Endothelial cell of umbilical vein (primary cell): ENCODE results near the gene OTULIN.

Experiments used
- EZH2 ChIP-seq: IDR thresholded peaks from 2 replicates; pipeline ENCODE4 v1.6.1; 2012; ENCODE audit warnings: borderline replicate concordance, low read depth, mild to moderate bottlenecking, moderate library complexity, low read length, inconsistent platforms; ENCODE audit not compliant: severe bottlenecking
- MYC ChIP-seq: IDR thresholded peaks from one replicate; pipeline ENCODE4 v1.6.1; 2011; ENCODE audit warnings: mild to moderate bottlenecking, low read depth, low read length
- POLR2A ChIP-seq: IDR thresholded peaks from 2 replicates; pipeline ENCODE4 v1.6.1; 2012; ENCODE audit warnings: low read depth, mild to moderate bottlenecking, control low read depth, low read length
- TF ChIP-seq, protein P1 (sequence below): IDR thresholded peaks from 2 replicates; pipeline ENCODE4 v1.6.1; 2011; ENCODE audit not compliant: insufficient read depth, insufficient read length
- TF ChIP-seq, protein P2 (sequence below), 2 donors: IDR thresholded peaks; 1 replicate in 1 of 2; 2 replicates in 1 of 2; pipeline ENCODE4 v1.5.1; 2011; ENCODE audit warnings: low read length in 2 of 2, mild to moderate bottlenecking in 2 of 2, moderate library complexity in 2 of 2, control low read depth in 1 of 2, inconsistent platforms in 1 of 2, low read depth in 1 of 2; ENCODE audit not compliant: insufficient read depth in 1 of 2; ENCODE audit errors: extremely low read depth in 1 of 2

DNA sequence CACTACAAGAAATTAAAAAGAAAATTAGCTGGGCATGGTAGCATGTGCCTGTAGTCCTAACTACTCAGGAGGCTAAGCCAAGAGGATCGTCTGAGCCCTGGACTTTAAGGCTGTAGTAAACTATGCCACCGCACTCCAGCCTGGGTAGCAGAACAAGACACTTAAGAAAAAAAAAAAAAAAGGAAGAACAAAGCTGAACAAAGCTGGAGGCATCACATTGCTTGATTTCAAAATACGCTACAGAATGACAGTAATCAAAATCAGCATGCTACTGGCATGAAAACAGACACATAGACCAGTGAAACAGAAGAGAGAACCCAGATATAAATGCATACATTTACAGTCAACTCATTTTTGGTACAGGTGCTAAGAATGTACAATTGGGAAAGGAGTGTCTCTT is 14.5 kb upstream of the OTULIN start:
- TF ChIP-seq, protein P1, sequence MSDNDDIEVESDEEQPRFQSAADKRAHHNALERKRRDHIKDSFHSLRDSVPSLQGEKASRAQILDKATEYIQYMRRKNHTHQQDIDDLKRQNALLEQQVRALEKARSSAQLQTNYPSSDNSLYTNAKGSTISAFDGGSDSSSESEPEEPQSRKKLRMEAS: no peak
- TF ChIP-seq, protein P2, sequence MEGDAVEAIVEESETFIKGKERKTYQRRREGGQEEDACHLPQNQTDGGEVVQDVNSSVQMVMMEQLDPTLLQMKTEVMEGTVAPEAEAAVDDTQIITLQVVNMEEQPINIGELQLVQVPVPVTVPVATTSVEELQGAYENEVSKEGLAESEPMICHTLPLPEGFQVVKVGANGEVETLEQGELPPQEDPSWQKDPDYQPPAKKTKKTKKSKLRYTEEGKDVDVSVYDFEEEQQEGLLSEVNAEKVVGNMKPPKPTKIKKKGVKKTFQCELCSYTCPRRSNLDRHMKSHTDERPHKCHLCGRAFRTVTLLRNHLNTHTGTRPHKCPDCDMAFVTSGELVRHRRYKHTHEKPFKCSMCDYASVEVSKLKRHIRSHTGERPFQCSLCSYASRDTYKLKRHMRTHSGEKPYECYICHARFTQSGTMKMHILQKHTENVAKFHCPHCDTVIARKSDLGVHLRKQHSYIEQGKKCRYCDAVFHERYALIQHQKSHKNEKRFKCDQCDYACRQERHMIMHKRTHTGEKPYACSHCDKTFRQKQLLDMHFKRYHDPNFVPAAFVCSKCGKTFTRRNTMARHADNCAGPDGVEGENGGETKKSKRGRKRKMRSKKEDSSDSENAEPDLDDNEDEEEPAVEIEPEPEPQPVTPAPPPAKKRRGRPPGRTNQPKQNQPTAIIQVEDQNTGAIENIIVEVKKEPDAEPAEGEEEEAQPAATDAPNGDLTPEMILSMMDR (IDR thresholded peaks at IDR 0.05; ENCODE audit: extremely low read depth in 1 of 2, insufficient read depth in 1 of 2, low read depth in 1 of 2, low read length in 2 of 2): no peak
- TF ChIP-seq POLR2A (no peak), MYC (no peak), EZH2 (no peak)
